NCI-H2081 treated with DMSO at 0.1 percent for 48 hours (cell line): Measurements from ENCODE around the gene BMP3.

ENCODE experiments used
- DNase-seq: peaks from one replicate; lab custom pipeline; 2025; lab: John Stamatoyannopoulos, UW

The BMP3 gene

GRCh38 chr4:81040012-81040659 is 9.6 kb downstream of the BMP3 start:
- no peak for DNase-seq

- no peak for DNase-seq
Measured at GRCh38 chr4:81042578-81043365, 12.3 kb downstream of the BMP3 start.

- no peak for DNase-seq
Measured at GRCh38 chr4:81049330-81049729, 18.8 kb downstream of the BMP3 start.

GRCh38 chr4:81049907-81050306 is 19.4 kb downstream of the BMP3 start:
- no peak for DNase-seq

GRCh38 chr4:81052119-81053068 is 21.9 kb downstream of the BMP3 start:
- DNase-seq = no peak

- no peak for DNase-seq
Measured at GRCh38 chr4:81058621-81059020, 28.1 kb downstream of the BMP3 start.

GRCh38 chr4:81060587-81061343 is 30.3 kb downstream of the BMP3 start:
- no peak for DNase-seq

- DNase-seq = no peak
Measured at GRCh38 chr4:81061344-81061730, 30.8 kb downstream of the BMP3 start.

GRCh38 chr4:81062001-81062400 is 31.5 kb downstream of the BMP3 start:
- DNase-seq = no peak

- DNase-seq = no peak
Measured at GRCh38 chr4:81065446-81065845, 34.9 kb downstream of the BMP3 start.

- peak; percentile 8 for DNase-seq
Measured at GRCh38 chr4:81069706-81070331, 39.3 kb downstream of the BMP3 start.

- no peak for DNase-seq
Measured at GRCh38 chr4:81071013-81071412, 40.5 kb downstream of the BMP3 start.

GRCh38 chr4:81081156-81081555 is 50.6 kb downstream of the BMP3 start:
- DNase-seq = no peak

- DNase-seq = no peak
Measured at GRCh38 chr4:81084029-81084428, 53.5 kb downstream of the BMP3 start.

- no peak for DNase-seq
Measured at GRCh38 chr4:81084634-81085033, 54.1 kb downstream of the BMP3 start.

- no peak for DNase-seq
Measured at GRCh38 chr4:81085291-81085690, 54.8 kb downstream of the BMP3 start.

GRCh38 chr4:81085979-81086378 is 55.5 kb downstream of the BMP3 start:
- no peak for DNase-seq

GRCh38 chr4:81093720-81094401 is 63.4 kb downstream of the BMP3 start:
- no peak for DNase-seq

GRCh38 chr4:81095389-81095788 is 64.9 kb downstream of the BMP3 start:
- DNase-seq = no peak

- no peak for DNase-seq
Measured at GRCh38 chr4:81096566-81096965, 66.1 kb downstream of the BMP3 start.

- DNase-seq = no peak
Measured at GRCh38 chr4:81102107-81102506, 71.6 kb downstream of the BMP3 start.
